Measurements from ENCODE around the gene OBP2A.

DNA sequence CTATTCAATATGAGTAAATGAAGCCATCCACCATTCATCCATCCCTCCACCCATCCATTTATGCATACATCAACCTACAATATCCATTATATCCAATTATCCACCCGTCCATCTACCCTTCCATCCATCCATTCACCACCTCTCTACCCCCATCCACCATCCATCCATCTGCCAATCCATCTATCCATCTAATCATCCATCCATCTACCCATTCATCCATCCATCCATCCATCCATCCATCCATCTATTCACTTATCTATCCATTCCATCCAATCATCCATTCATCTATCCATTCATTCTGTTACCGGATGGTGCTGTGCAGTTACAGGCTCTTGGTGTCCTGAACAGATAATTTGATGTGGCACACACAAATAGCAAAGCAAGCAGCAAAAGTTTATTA is 26.3 kb downstream of the OBP2A start:
- TF ChIP-seq, protein P1, sequence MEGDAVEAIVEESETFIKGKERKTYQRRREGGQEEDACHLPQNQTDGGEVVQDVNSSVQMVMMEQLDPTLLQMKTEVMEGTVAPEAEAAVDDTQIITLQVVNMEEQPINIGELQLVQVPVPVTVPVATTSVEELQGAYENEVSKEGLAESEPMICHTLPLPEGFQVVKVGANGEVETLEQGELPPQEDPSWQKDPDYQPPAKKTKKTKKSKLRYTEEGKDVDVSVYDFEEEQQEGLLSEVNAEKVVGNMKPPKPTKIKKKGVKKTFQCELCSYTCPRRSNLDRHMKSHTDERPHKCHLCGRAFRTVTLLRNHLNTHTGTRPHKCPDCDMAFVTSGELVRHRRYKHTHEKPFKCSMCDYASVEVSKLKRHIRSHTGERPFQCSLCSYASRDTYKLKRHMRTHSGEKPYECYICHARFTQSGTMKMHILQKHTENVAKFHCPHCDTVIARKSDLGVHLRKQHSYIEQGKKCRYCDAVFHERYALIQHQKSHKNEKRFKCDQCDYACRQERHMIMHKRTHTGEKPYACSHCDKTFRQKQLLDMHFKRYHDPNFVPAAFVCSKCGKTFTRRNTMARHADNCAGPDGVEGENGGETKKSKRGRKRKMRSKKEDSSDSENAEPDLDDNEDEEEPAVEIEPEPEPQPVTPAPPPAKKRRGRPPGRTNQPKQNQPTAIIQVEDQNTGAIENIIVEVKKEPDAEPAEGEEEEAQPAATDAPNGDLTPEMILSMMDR (IDR thresholded peaks at IDR 0.05; ENCODE audit: insufficient read depth, low read depth, low read length) = no peak
- TF ChIP-seq EZH2 (IDR thresholded peaks at IDR 0.05; ENCODE audit: insufficient read depth, low read length) = no peak
